Choroid plexus epithelial cell (primary cell): ENCODE results near the gene ANKRD65.
"Not testable (repeated sequence)": the region's sequence is repeated elsewhere in the genome, so short reads cannot be mapped to it uniquely, and the experiment has no call there.

Experiments
- DNase-seq: peaks from one replicate; pipeline ENCODE4 v3.0.0-alpha.2; 2010; ENCODE audit warnings: low read depth
- H3K4me3 ChIP-seq: 2 replicates; pipeline ENCODE4 v1.5.1; 2011; ENCODE audit warnings: low read depth, mild to moderate bottlenecking, control low read depth, low read length, moderate library complexity
- TF ChIP-seq, protein P1 (sequence below): conservative IDR thresholded peaks from 2 replicates; pipeline ENCODE4 v1.5.1; 2011; ENCODE audit warnings: low read depth, mild to moderate bottlenecking, control low read depth, inconsistent platforms, low read length, moderate library complexity

ANKRD65 gene

GRCh38 chr1:1421147-1421906, at the start of gene ANKRD65:
Gene ANKRD65 (minus strand): TSS chr1:1421276. CDS start chr1:1421005, 271 bp downstream.
- DNase-seq = no peak
- H3K4me3 ChIP-seq = no peak within 1 kb of the TSS
- TF ChIP-seq, protein P1, sequence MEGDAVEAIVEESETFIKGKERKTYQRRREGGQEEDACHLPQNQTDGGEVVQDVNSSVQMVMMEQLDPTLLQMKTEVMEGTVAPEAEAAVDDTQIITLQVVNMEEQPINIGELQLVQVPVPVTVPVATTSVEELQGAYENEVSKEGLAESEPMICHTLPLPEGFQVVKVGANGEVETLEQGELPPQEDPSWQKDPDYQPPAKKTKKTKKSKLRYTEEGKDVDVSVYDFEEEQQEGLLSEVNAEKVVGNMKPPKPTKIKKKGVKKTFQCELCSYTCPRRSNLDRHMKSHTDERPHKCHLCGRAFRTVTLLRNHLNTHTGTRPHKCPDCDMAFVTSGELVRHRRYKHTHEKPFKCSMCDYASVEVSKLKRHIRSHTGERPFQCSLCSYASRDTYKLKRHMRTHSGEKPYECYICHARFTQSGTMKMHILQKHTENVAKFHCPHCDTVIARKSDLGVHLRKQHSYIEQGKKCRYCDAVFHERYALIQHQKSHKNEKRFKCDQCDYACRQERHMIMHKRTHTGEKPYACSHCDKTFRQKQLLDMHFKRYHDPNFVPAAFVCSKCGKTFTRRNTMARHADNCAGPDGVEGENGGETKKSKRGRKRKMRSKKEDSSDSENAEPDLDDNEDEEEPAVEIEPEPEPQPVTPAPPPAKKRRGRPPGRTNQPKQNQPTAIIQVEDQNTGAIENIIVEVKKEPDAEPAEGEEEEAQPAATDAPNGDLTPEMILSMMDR = no peak

DNA sequence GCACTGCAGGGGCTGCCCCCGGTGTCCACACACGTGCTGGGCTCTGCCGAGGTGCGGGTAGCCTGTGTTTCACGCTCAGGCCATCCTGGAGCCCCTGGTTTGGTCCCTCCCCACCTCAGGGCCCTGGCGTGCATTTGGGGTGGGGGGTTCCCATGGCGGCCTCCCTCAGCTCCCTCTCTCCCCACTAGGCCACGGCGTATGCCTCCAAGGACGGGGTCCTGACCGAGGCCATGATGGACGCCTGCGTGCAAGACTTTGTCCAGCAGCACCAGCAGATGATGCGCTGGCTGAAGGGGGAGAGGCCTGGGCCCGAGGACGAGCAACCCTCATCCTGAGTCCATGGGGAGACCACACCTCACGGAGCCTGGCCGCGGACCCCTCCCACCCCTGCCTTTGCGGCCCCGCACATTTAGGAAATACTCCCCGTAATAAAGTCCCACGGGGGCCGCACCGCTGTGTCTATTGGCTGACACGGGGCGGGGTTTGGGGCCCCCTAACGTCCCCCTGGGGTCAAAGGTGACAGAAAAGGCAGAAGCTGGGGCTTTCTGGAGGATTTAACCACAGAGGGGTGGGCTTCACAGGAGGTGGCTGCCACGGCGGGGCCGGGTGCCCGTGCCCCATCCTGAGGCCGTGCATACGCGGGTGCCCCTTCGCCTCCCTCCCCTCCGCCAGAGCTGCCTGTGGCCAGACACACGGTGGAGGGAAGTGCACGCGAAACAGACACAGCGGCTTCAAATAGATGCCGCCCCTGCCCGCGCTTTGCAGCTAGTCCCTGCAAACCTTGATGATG, 47.3 kb upstream of the ANKRD65 start:
- H3K4me3 ChIP-seq, DNase-seq: not testable (repeated sequence)

GRCh38 chr1:1463312-1463711, 42.2 kb upstream of the ANKRD65 start:
- no peak overlapping the region for H3K4me3 ChIP-seq
- DNase-seq = no peak
- TF ChIP-seq, protein P1 = no peak

- no peak overlapping the region for H3K4me3 ChIP-seq
- DNase-seq = no peak
- TF ChIP-seq, protein P1 = no peak
Observed at GRCh38 chr1:1462318-1462966, 41.4 kb upstream of the ANKRD65 start.

DNA sequence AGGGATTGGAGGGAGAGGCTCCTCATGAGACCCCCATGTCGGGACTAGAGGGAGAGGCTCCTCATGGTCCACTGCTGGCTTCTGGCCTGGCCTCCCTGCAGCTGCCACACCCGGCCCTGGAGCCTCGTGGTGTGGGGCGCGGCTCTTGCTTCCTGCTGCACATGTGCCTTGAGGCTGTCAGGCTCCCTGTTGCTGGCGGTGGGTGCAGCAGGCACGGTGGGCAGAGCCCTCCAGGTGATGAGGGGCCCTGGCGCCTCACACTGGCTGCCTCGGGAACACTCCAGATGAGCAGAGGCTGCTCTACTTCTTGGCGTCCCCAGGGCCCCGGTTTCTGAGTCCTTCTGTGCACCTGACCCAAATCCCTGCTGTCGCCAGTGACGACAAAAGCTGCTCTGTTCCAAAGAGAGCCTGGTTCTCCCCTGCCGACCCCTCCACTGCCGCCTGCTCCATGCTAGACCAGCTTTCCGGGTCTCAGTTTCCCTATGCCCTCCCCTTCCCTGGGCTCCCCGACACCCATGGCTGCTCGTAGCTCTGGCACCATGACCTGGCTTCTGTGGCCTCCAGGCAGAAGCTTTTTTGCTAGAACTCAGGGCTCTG, 40.7 kb upstream of the ANKRD65 start:
- TF ChIP-seq, protein P1 = no peak
- DNase-seq = no peak
- no peak overlapping the region for H3K4me3 ChIP-seq

- no peak for DNase-seq
- TF ChIP-seq, protein P1 = no peak
- no peak overlapping the region for H3K4me3 ChIP-seq
Observed at GRCh38 chr1:1460540-1461130, 39.6 kb upstream of the ANKRD65 start.

GRCh38 chr1:1459711-1460110, 38.6 kb upstream of the ANKRD65 start:
- not testable (repeated sequence) for H3K4me3 ChIP-seq, DNase-seq

- H3K4me3 ChIP-seq, DNase-seq: not testable (repeated sequence)
Observed at GRCh38 chr1:1459156-1459555, 38.1 kb upstream of the ANKRD65 start.

- not testable (repeated sequence) for DNase-seq
Observed at GRCh38 chr1:1456683-1457255, 35.7 kb upstream of the ANKRD65 start.

DNA sequence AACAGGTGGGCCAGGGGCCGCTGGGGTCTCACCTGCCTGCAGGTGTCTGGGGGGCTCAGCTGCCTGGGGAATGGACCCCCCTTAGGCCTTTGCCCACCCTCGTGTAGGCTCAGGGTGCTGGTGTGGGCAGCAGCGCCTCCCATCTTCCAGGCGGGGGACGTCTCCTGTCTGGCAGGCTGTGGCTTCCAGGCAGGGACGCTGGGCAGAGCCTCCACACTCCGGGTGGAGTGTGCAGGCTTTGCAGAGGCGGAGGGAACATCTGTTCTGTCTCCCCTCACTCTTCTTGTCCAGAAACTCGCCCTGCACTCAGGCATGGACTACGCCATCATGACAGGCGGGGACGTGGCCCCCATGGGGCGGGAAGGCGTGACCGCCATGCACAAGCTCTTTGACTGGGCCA, 34.9 kb upstream of the ANKRD65 start:
- not testable (repeated sequence) for H3K4me3 ChIP-seq, DNase-seq

More at GRCh38 chr1:1456683-1457255, 35.7 kb upstream of the ANKRD65 start:
- H3K4me3 ChIP-seq = not testable (repeated sequence)
